Neural progenitor cell (in vitro differentiated cells): Measurements from ENCODE around the gene FILIP1. TPM values are rescaled to one million over a fixed set of nuclear protein-coding genes. Genes with fewer than 3 reads are reported as not detected.

Experiments used
- DNase-seq: peaks from one replicate; pipeline ENCODE4 v3.0.0-alpha.2; 2016; ENCODE audit warnings: low spot score
- H2AFZ ChIP-seq: fragments of 200-600 bp; sonication (generic); replicated peaks from 2 replicates; pipeline ENCODE4 v1.6.1; 2016; ENCODE audit warnings: antibody characterized with exemption
- H3F3A ChIP-seq: fragments of 200-600 bp; sonication (generic); 2 replicates; pipeline ENCODE4 v1.6.1; 2016; ENCODE audit warnings: antibody characterized with exemption, low read depth
- H3K27ac ChIP-seq: fragments of 200-600 bp; sonication (generic); 2 replicates; pipeline ENCODE4 v1.5.1; 2016; ENCODE audit warnings: mild to moderate bottlenecking
- H3K27me3 ChIP-seq: fragments of 200-600 bp; sonication (generic); 2 replicates; pipeline ENCODE4 v1.6.1; 2016; ENCODE audit warnings: mild to moderate bottlenecking, moderate library complexity
- H3K36me3 ChIP-seq: fragments of 200-600 bp; sonication (generic); 2 replicates; pipeline ENCODE4 v1.5.1; 2016
- H3K4me1 ChIP-seq: fragments of 200-600 bp; sonication (generic); 2 replicates; pipeline ENCODE4 v1.6.1; 2016; ENCODE audit warnings: mixed run types
- H3K4me2 ChIP-seq: fragments of 200-600 bp; sonication (generic); 2 replicates; pipeline ENCODE4 v1.6.1; 2016
- H3K4me3 ChIP-seq: fragments of 200-600 bp; sonication (generic); 2 replicates; pipeline ENCODE4 v1.5.1; 2016
- H3K79me2 ChIP-seq: fragments of 200-600 bp; sonication (generic); 2 replicates; pipeline ENCODE4 v1.6.1; 2016; ENCODE audit warnings: low read depth
- H3K9ac ChIP-seq: fragments of 200-600 bp; sonication (generic); 2 replicates; pipeline ENCODE4 v1.6.1; 2016
- H3K9me3 ChIP-seq: fragments of 200-600 bp; sonication (generic); 2 replicates; pipeline ENCODE4 v1.5.1; 2016; ENCODE audit warnings: low read depth
- H4K20me1 ChIP-seq: fragments of 200-600 bp; sonication (generic); 2 replicates; pipeline ENCODE4 v1.6.1; 2016; ENCODE audit warnings: low read depth
- H3K27ac Mint-ChIP-seq: 3 replicates; pipeline ENCODE4 v1.8.0; 2021; ENCODE audit warnings: mixed read lengths
- H3K27me3 Mint-ChIP-seq: 2 replicates; pipeline ENCODE4 v1.8.0; 2022; ENCODE audit warnings: low read depth, mild to moderate bottlenecking, inconsistent platforms, moderate library complexity, mixed read lengths; ENCODE audit not compliant: insufficient read depth
- H3K36me3 Mint-ChIP-seq: 3 replicates; pipeline ENCODE4 v1.8.0; 2021; ENCODE audit warnings: mixed read lengths
- H3K4me1 Mint-ChIP-seq: 3 replicates; pipeline ENCODE4 v1.8.0; 2021; ENCODE audit warnings: mixed read lengths
- H3K4me3 Mint-ChIP-seq: 3 replicates; pipeline ENCODE4 v1.8.0; 2021; ENCODE audit warnings: mild to moderate bottlenecking, moderate library complexity, mixed read lengths
- H3K9me3 Mint-ChIP-seq: 3 replicates; pipeline ENCODE4 v1.8.0; 2020; ENCODE audit warnings: mixed read lengths
- CTCF ChIP-seq: fragments of 200-600 bp; sonication (generic); IDR thresholded peaks from 2 replicates; pipeline ENCODE4 v1.5.1; 2017; ENCODE audit warnings: antibody characterized with exemption, mild to moderate bottlenecking
- EZH2 ChIP-seq: fragments of 200-600 bp; sonication (generic); IDR thresholded peaks from 2 replicates; pipeline ENCODE4 v1.6.1; 2017; ENCODE audit warnings: antibody characterized with exemption, mild to moderate bottlenecking, moderate library complexity
- EZH2phosphoT487 ChIP-seq: fragments of 200-600 bp; sonication (generic); IDR thresholded peaks from 2 replicates; pipeline ENCODE4 v1.6.1; 2017; ENCODE audit warnings: antibody characterized with exemption
- total RNA-seq: library from RNA; depleted of rRNA; stranded (reverse); fragments of >200 nt; gene quantifications from 2 replicates; pipeline ENCODE4 v1.2.3, GENCODE V29; 2015; ENCODE audit warnings: low replicate concordance

Gene FILIP1
- total RNA-seq, 1 donor from 2014 or later: 22.6 TPM

- Mint-ChIP-seq H3K9me3 (peaks cover 4% of the 10 kb centered on the region), H3K4me3 (no peak overlapping the region), H3K27me3 (no peaks in the 10 kb centered on the region), H3K4me1 (peaks cover 18% of the 10 kb centered on the region), H3K27ac (peak overlapping the region; percentile 71), H3K36me3 (peaks cover 2% of the 10 kb centered on the region)
- Histone ChIP-seq H3K4me3 (no peak overlapping the region), H3K4me1 (no peaks in the 10 kb centered on the region), H3K36me3 (no peaks in the 10 kb centered on the region), H2AFZ (no peak overlapping the region), H3F3A (no peaks in the 10 kb centered on the region), H3K4me2 (no peak overlapping the region), H3K27me3 (no peaks in the 10 kb centered on the region), H3K79me2 (no peaks in the 10 kb centered on the region), H3K9ac (no peak overlapping the region), H3K9me3 (no peaks in the 10 kb centered on the region), H3K27ac (no peak overlapping the region), H4K20me1 (no peaks in the 10 kb centered on the region)
- DNase-seq: no peak
- TF ChIP-seq EZH2 (no peak), EZH2phosphoT487 (no peak), CTCF (no peak)
Observed at GRCh38 chr6:75430631-75431325, 62.8 kb downstream of the FILIP1 start.

GRCh38 chr6:75429061-75429703, 64.4 kb downstream of the FILIP1 start:
- no peaks in the 10 kb centered on the region for H3K79me2 ChIP-seq
- H4K20me1 ChIP-seq: no peaks in the 10 kb centered on the region
- H3K9me3 Mint-ChIP-seq: peaks cover 4% of the 10 kb centered on the region
- H3K27ac ChIP-seq: no peak overlapping the region
- DNase-seq: no peak
- no peaks in the 10 kb centered on the region for H3F3A ChIP-seq
- no peaks in the 10 kb centered on the region for H3K27me3 Mint-ChIP-seq
- H3K9me3 ChIP-seq: no peaks in the 10 kb centered on the region
- peaks cover 2% of the 10 kb centered on the region for H3K36me3 Mint-ChIP-seq
- H3K4me1 Mint-ChIP-seq: peaks cover 18% of the 10 kb centered on the region
- no peak overlapping the region for H3K4me3 Mint-ChIP-seq
- no peaks in the 10 kb centered on the region for H3K27me3 ChIP-seq
- no peak overlapping the region for H2AFZ ChIP-seq
- H3K27ac Mint-ChIP-seq: peak overlapping the region; percentile 23
- H3K4me2 ChIP-seq: no peak overlapping the region
- H3K4me3 ChIP-seq: no peak overlapping the region
- H3K36me3 ChIP-seq: no peaks in the 10 kb centered on the region
- no peaks in the 10 kb centered on the region for H3K4me1 ChIP-seq
- TF ChIP-seq EZH2: no peak
- no peak for TF ChIP-seq EZH2phosphoT487
- TF ChIP-seq CTCF: no peak
- no peak overlapping the region for H3K9ac ChIP-seq

- H3K4me1 Mint-ChIP-seq: peaks cover 18% of the 10 kb centered on the region
- peaks cover 2% of the 10 kb centered on the region for H3K36me3 Mint-ChIP-seq
- H3K27me3 ChIP-seq: no peaks in the 10 kb centered on the region
- H3K79me2 ChIP-seq: no peaks in the 10 kb centered on the region
- H2AFZ ChIP-seq: no peak overlapping the region
- no peak overlapping the region for H3K4me3 Mint-ChIP-seq
- no peak overlapping the region for H3K4me2 ChIP-seq
- H3K4me3 ChIP-seq: no peak overlapping the region
- H3K27me3 Mint-ChIP-seq: no peaks in the 10 kb centered on the region
- H3K36me3 ChIP-seq: no peaks in the 10 kb centered on the region
- no peaks in the 10 kb centered on the region for H3K4me1 ChIP-seq
- no peak for TF ChIP-seq EZH2
- peaks cover 4% of the 10 kb centered on the region for H3K9me3 Mint-ChIP-seq
- no peak for DNase-seq
- H3K9me3 ChIP-seq: no peaks in the 10 kb centered on the region
- H3K27ac ChIP-seq: no peak overlapping the region
- no peak overlapping the region for H3K9ac ChIP-seq
- H3K27ac Mint-ChIP-seq: no peak overlapping the region
- no peaks in the 10 kb centered on the region for H4K20me1 ChIP-seq
- no peaks in the 10 kb centered on the region for H3F3A ChIP-seq
Observed at GRCh38 chr6:75428204-75428603, 65.4 kb downstream of the FILIP1 start.

- H4K20me1 ChIP-seq: no peaks in the 10 kb centered on the region
- H3K36me3 Mint-ChIP-seq: peaks cover 2% of the 10 kb centered on the region
- no peaks in the 10 kb centered on the region for H3K36me3 ChIP-seq
- no peak overlapping the region for H3K27ac ChIP-seq
- no peak overlapping the region for H3K27ac Mint-ChIP-seq
- H3K27me3 ChIP-seq: no peaks in the 10 kb centered on the region
- no peaks in the 10 kb centered on the region for H3K27me3 Mint-ChIP-seq
- H3K4me3 ChIP-seq: no peak overlapping the region
- H3K9me3 ChIP-seq: no peaks in the 10 kb centered on the region
- H3K79me2 ChIP-seq: no peaks in the 10 kb centered on the region
- no peak overlapping the region for H3K4me2 ChIP-seq
- TF ChIP-seq CTCF: no peak
- no peak for TF ChIP-seq EZH2phosphoT487
- no peak for TF ChIP-seq EZH2
- H3K4me3 Mint-ChIP-seq: no peak overlapping the region
- H2AFZ ChIP-seq: no peak overlapping the region
- H3K9ac ChIP-seq: no peak overlapping the region
- H3K4me1 ChIP-seq: no peaks in the 10 kb centered on the region
- H3K4me1 Mint-ChIP-seq: peaks cover 18% of the 10 kb centered on the region
- H3K9me3 Mint-ChIP-seq: no peaks in the 10 kb centered on the region
- DNase-seq: no peak
- H3F3A ChIP-seq: no peaks in the 10 kb centered on the region
Observed at GRCh38 chr6:75427329-75427728, 66.3 kb downstream of the FILIP1 start.
